HL-60 (cell line): ENCODE results near the gene CBLB.

Source experiments
- DNase-seq, 2 experiments: peaks; one replicate each; pipeline ENCODE4 v3.0.0-alpha.2; 2010 to 2020; ENCODE audit warnings: low read depth in 1 of 2, low spot score in 1 of 2
- H3K27ac ChIP-seq: fragments of 250-450 bp; sonication (Bioruptor Pico); replicated peaks from 2 replicates; pipeline ENCODE4 v1.5.1; 2020; ENCODE audit warnings: mild to moderate bottlenecking, moderate library complexity
- H3K27me3 ChIP-seq: fragments of 250-450 bp; sonication (Bioruptor Pico); 2 replicates; pipeline ENCODE4 v1.5.1; 2021; ENCODE audit warnings: mild to moderate bottlenecking, moderate library complexity; ENCODE audit not compliant: insufficient read depth, poor library complexity, severe bottlenecking
- H3K4me3 ChIP-seq: replicated peaks from 2 replicates; pipeline ENCODE4 v1.5.1; 2011; ENCODE audit warnings: mild to moderate bottlenecking, control low read depth, low read length; ENCODE audit not compliant: insufficient read depth
- GABPA ChIP-seq: IDR thresholded peaks from 2 replicates; pipeline ENCODE4 v1.6.1; 2012; ENCODE audit warnings: low read depth
- POLR2AphosphoS5 ChIP-seq: IDR thresholded peaks from 2 replicates; pipeline ENCODE4 v1.6.1; 2012; ENCODE audit warnings: low read depth
- SPI1 ChIP-seq: IDR thresholded peaks from 2 replicates; pipeline ENCODE4 v1.6.1; 2012; ENCODE audit warnings: low read depth, mild to moderate bottlenecking, borderline replicate concordance
- TF ChIP-seq, protein P1 (sequence below): IDR thresholded peaks from one replicate; pipeline ENCODE4 v1.5.1; 2011; ENCODE audit warnings: low read length, control low read depth, inconsistent platforms; ENCODE audit not compliant: insufficient read depth
- TF ChIP-seq, protein P2 (sequence below): IDR thresholded peaks from 2 replicates; pipeline ENCODE4 v1.6.1; 2012; ENCODE audit warnings: low read depth; ENCODE audit not compliant: insufficient replicate concordance

CBLB gene

DNA sequence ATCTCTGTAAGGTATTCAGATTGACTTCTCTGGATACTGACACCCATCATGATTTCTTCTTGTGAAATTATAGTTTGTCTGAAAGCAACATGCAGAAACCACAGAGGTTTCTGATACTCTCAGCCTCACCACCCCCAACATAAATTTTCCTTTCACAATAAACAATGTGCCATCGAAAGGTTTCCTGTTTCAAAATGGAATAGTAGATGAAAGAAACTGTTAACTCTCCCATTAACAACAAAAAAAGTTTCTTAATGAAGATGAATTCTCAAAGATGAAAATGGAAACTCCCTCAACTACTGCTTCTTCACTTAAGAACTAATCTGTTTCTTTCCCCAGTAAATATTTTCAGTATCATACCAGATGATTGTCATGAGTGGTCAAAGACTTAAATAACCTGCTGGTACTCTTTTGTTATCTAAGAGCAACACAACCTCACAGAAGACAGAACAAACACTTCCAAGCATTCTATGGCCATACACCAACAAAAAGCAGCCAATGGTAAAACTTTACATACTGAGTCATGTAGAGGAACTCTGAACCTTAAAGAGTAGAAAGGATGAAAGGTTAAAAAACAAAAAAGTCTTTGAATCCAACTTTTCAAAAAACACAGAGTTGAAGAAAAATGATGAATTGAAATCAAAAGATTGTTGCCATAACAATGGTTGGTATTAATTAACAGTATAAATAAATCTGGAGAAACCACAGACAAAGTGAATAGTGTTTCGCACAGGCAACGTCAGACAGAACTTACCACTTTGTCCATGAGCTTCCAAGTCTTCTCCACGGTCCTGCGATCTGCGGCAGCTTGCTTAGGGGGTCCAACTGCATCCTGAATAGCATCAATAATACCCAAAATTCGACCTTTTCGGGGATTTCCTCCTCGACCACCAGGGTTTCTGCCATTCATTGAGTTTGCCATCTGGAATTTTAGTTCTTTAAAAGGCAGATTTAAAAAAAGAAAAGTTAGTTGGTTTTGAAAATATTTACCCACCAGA lies 1.9 kb downstream of the CBLB start:
- Histone ChIP-seq H3K27me3 (no peaks in the 10 kb centered on the region), H3K4me3 (no peak overlapping the region), H3K27ac (no peak overlapping the region)
- DNase-seq: peak in 1 of 2 experiments; percentile 12
- TF ChIP-seq, protein P1, sequence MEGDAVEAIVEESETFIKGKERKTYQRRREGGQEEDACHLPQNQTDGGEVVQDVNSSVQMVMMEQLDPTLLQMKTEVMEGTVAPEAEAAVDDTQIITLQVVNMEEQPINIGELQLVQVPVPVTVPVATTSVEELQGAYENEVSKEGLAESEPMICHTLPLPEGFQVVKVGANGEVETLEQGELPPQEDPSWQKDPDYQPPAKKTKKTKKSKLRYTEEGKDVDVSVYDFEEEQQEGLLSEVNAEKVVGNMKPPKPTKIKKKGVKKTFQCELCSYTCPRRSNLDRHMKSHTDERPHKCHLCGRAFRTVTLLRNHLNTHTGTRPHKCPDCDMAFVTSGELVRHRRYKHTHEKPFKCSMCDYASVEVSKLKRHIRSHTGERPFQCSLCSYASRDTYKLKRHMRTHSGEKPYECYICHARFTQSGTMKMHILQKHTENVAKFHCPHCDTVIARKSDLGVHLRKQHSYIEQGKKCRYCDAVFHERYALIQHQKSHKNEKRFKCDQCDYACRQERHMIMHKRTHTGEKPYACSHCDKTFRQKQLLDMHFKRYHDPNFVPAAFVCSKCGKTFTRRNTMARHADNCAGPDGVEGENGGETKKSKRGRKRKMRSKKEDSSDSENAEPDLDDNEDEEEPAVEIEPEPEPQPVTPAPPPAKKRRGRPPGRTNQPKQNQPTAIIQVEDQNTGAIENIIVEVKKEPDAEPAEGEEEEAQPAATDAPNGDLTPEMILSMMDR: no peak
- TF ChIP-seq, protein P2, sequence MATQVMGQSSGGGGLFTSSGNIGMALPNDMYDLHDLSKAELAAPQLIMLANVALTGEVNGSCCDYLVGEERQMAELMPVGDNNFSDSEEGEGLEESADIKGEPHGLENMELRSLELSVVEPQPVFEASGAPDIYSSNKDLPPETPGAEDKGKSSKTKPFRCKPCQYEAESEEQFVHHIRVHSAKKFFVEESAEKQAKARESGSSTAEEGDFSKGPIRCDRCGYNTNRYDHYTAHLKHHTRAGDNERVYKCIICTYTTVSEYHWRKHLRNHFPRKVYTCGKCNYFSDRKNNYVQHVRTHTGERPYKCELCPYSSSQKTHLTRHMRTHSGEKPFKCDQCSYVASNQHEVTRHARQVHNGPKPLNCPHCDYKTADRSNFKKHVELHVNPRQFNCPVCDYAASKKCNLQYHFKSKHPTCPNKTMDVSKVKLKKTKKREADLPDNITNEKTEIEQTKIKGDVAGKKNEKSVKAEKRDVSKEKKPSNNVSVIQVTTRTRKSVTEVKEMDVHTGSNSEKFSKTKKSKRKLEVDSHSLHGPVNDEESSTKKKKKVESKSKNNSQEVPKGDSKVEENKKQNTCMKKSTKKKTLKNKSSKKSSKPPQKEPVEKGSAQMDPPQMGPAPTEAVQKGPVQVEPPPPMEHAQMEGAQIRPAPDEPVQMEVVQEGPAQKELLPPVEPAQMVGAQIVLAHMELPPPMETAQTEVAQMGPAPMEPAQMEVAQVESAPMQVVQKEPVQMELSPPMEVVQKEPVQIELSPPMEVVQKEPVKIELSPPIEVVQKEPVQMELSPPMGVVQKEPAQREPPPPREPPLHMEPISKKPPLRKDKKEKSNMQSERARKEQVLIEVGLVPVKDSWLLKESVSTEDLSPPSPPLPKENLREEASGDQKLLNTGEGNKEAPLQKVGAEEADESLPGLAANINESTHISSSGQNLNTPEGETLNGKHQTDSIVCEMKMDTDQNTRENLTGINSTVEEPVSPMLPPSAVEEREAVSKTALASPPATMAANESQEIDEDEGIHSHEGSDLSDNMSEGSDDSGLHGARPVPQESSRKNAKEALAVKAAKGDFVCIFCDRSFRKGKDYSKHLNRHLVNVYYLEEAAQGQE: no peak

DNA sequence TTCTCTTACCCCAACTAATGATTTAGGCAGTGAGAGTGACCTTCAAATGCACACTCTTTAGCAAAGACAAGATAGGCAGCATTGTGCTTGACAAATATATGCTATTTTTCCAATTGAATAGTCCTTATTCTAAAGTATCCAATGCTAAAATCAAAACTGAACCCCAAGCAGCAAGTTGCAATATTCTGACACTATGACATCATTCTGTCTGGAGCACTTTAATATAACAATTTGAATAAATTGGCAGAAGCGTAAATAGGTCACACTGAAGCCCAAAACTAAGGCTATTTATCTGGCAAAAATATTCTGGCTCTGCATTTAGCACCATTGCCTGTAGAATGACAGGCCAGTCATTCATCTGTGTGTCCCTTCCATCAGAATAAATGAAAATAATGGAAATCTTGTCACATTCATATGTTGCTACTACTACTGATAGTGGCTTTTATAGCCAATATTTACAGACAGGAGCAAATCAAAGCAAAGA lies 2.9 kb downstream of the CBLB start:
- no peak for DNase-seq
- Histone ChIP-seq H3K27me3 (no peaks in the 10 kb centered on the region), H3K27ac (no peak overlapping the region), H3K4me3 (no peak overlapping the region)
- TF ChIP-seq, protein P1: no peak
- no peak for TF ChIP-seq GABPA
- TF ChIP-seq, protein P2: no peak

DNA sequence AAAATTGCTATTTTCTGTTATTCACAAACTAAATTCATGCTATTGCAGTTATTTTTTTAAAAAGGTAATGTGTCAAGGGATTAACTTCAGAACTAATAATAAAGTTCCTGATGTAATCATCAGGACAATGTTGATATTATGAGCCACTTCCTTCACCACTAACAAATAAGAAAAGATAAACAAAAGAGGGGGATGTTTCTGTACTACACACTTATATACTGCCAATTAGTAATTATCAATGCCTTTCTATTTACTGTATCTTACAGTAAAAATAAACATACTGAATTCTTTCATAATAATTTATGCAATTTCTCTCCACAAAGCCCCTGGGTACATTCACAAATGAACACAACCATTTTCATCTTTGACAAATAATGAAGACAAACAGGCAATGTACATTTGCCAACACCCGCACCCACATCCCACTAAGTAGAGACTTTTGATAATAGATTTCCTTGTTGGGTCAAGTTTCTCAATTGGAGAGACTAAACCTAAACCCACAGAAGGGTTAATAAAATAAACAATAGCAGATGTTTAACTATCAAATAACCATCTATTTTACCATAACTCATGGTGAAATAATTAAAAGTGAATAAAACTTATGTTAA lies 3.7 kb downstream of the CBLB start:
- TF ChIP-seq, protein P2: no peak
- TF ChIP-seq GABPA: no peak
- no peak for TF ChIP-seq POLR2AphosphoS5
- no peak for TF ChIP-seq SPI1
- TF ChIP-seq, protein P1: no peak

More for the DNA sequence above, 3.7 kb downstream of the CBLB start:
- H3K27ac ChIP-seq: no peak overlapping the region
- no peak overlapping the region for H3K4me3 ChIP-seq
- no peak for DNase-seq
- H3K27me3 ChIP-seq: no peaks in the 10 kb centered on the region
